ENCODE results near the gene ATP5ME.

ATP5ME gene, protein sequence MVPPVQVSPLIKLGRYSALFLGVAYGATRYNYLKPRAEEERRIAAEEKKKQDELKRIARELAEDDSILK

GRCh38 chr4:674172-675035 lies at the start of gene ATP5ME, which contains the start of gene MYL5:
Gene ATP5ME, minus strand, starts transcription at chr4:674276. Its CDS starts 29 bp downstream, at chr4:674247.
Gene MYL5, plus strand, starts transcription at chr4:674542. Its CDS starts 3,485 bp downstream, at chr4:678027.
- DNase-seq (ENCODE audit: low read depth in 2 of 2), result peak; percentile 95 to 97
- TF ChIP-seq, protein P1, sequence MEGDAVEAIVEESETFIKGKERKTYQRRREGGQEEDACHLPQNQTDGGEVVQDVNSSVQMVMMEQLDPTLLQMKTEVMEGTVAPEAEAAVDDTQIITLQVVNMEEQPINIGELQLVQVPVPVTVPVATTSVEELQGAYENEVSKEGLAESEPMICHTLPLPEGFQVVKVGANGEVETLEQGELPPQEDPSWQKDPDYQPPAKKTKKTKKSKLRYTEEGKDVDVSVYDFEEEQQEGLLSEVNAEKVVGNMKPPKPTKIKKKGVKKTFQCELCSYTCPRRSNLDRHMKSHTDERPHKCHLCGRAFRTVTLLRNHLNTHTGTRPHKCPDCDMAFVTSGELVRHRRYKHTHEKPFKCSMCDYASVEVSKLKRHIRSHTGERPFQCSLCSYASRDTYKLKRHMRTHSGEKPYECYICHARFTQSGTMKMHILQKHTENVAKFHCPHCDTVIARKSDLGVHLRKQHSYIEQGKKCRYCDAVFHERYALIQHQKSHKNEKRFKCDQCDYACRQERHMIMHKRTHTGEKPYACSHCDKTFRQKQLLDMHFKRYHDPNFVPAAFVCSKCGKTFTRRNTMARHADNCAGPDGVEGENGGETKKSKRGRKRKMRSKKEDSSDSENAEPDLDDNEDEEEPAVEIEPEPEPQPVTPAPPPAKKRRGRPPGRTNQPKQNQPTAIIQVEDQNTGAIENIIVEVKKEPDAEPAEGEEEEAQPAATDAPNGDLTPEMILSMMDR (IDR thresholded peaks at IDR 0.05; ENCODE audit: low read depth, low read length), result peak; percentile 49
- H3K4me3 ChIP-seq (replicated peaks in 1 of 2; ENCODE audit: low read depth in 2 of 2, low read length in 2 of 2), result peak within 1 kb of the TSS; percentile 80 to 87

DNA sequence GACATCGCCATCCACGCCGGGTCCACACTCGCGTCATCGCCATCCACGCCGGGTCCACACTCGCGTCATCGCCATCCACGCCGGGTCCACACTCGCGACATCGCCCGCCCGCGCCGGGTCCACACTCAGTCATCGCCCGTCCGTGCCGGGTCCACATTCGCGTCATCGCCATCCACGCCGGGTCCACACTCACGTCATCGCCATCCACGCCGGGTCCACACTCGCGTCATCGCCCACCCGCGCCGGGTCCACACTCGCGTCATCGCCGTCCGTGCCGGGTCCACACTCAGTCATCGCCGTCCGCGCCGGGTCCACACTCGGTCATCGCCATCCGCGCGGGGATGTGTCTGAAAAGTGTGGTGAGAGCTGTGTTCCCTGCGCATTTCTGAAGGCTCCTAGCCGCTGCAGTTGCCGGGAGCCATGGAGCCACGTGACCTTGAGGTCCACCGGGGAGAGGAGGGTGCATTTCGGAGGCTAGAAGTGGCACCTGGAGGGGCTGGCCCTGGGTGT lies 48.8 kb upstream of the ATP5ME start:
- H3K4me3 ChIP-seq (replicated peaks in 1 of 2; ENCODE audit: low read depth in 2 of 2, low read length in 2 of 2), result no peak overlapping the region
- no peak for DNase-seq (ENCODE audit: low read depth in 2 of 2)
- TF ChIP-seq, protein P1 (IDR thresholded peaks at IDR 0.05; ENCODE audit: low read depth, low read length), result no peak

DNA sequence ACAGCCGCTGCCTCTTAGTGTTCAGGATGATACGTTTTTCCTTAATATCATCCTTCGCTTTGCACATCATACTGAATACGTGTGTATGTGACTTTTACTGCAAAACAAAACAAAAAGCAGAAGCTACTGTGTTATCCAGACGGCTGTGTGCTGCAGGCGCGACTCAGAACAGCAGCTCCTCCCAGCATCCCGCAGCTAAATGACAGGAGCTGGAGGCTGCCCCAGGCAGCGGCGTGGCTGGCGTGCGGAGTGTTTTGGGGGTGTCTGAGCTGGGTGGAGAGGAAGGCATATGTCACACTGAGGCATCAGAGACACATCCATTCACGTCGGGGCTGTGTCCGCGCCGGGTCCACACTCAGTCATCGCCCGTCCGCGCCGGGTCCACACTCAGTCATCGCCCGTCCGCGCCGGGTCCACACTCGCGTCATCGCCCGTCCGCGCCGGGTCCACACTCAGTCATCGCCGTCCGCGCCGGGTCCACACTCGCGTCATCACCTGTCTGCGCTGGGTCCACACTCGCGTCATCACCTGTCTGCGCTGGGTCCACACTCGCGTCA lies 48.2 kb upstream of the ATP5ME start:
- TF ChIP-seq, protein P1 (IDR thresholded peaks at IDR 0.05; ENCODE audit: low read depth, low read length), result no peak
- DNase-seq (ENCODE audit: low read depth in 2 of 2), result no peak
- H3K4me3 ChIP-seq (replicated peaks in 1 of 2; ENCODE audit: low read depth in 2 of 2, low read length in 2 of 2), result no peak overlapping the region

DNA sequence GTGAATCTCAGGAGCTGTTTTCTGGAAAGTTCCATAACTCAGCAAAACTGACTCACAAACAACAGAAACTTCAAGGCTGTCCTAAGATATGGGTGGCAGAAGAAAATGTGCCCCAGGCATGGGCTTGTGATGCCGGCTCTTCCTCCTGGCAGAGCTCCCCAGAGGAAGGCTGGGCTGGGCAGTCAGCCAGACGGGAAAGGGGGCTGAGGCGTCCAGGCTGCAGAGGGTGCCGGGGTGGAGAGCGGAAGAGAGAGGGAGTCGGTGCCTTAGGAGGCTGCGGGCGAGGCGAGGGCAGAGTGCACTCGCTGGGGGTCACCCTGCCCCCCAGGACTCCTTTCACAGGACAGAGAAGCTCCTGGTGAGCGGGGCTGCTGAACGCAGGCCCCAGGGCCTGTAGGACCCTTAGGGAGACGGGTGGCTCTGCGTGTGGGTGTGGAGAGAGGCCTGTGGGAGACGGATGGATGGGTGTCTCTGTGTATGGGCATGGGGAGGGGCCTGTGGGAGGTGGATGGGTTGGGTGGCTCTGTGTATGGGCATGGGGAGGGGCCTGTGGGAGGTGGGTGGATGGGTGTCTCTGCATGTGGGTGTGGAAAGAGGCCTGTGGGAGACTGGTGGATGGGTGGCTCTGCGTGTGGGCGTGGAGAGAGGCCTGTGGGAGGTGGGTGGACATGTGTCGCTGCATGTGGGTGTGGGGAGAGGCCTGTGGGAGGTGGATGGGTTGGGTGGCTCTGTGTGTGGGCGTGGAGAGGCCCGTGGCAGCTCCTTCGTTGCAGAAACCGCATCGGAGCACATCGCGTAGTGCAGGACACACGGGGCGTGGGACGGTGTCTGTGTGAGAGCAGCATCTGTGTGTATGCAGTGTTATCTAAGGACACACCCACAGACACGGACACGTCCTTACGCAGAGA lies 47.4 kb upstream of the ATP5ME start:
- no peak overlapping the region for H3K4me3 ChIP-seq (replicated peaks in 1 of 2; ENCODE audit: low read depth in 2 of 2, low read length in 2 of 2)
- peak; percentile 26 to 62 for DNase-seq (ENCODE audit: low read depth in 2 of 2)
- TF ChIP-seq, protein P1 (IDR thresholded peaks at IDR 0.05; ENCODE audit: low read depth, low read length), result no peak

DNA sequence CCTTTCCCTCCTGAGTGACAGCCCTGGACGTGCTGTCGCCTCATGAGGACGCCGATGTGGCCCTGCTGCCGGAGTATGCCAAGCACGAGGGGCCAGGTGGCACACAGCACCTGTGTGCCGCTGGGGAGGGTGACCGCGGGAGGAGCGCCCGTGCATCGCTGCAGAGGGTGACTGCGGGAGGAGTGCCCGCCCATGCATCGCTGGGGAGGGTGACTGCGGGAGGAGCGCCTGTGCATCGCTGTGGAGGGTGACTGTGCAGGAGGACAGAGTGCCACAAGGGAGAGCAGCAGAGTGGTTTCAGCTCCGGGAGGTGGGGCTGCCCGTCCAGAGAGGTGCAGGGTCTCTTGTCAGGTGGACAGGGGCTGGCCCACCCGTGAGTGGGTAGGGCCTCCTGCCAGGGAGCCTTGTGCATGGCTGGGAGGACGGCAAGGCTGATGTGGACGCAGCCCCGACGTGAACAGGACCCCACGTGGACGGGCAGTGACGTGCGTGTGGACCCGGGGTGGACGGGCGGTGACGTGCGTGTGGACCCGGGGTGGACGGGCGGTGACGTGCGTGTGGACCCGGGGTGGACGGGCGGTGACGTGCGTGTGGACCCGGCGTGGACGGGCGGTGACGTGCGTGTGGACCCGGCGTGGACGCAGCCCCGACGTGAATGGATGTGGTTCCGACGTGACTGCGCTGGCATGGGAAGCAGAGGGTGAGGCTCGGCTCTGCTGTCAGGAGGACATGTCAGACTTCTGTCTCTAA lies 46.2 kb upstream of the ATP5ME start:
- H3K4me3 ChIP-seq (replicated peaks in 1 of 2; ENCODE audit: low read depth in 2 of 2, low read length in 2 of 2), result no peak overlapping the region
- TF ChIP-seq, protein P1 (IDR thresholded peaks at IDR 0.05; ENCODE audit: low read depth, low read length), result no peak
- DNase-seq (ENCODE audit: low read depth in 2 of 2), result no peak

Measured in cardiac fibroblast (primary cell).